OCI-LY7 (cell line): ENCODE data around the gene ERC1.

Source experiments
- EZH2phosphoT487 ChIP-seq: fragments of 200-600 bp; sonication (generic); IDR thresholded peaks from 2 replicates; pipeline ENCODE4 v1.6.1; 2018; ENCODE audit warnings: low read depth, borderline replicate concordance, mild to moderate bottlenecking, mixed run types, antibody characterized with exemption, low read length, moderate library complexity, mixed read lengths
- TF ChIP-seq, protein P1 (sequence below): fragments of 200-600 bp; sonication (generic); conservative IDR thresholded peaks from 2 replicates; pipeline ENCODE4 v1.5.1; 2014; ENCODE audit warnings: mild to moderate bottlenecking, antibody characterized with exemption, low read length, moderate library complexity, mixed read lengths

GRCh38 chr12:1297639-1298175 lies 306.7 kb downstream of the ERC1 start:
- TF ChIP-seq, protein P1, sequence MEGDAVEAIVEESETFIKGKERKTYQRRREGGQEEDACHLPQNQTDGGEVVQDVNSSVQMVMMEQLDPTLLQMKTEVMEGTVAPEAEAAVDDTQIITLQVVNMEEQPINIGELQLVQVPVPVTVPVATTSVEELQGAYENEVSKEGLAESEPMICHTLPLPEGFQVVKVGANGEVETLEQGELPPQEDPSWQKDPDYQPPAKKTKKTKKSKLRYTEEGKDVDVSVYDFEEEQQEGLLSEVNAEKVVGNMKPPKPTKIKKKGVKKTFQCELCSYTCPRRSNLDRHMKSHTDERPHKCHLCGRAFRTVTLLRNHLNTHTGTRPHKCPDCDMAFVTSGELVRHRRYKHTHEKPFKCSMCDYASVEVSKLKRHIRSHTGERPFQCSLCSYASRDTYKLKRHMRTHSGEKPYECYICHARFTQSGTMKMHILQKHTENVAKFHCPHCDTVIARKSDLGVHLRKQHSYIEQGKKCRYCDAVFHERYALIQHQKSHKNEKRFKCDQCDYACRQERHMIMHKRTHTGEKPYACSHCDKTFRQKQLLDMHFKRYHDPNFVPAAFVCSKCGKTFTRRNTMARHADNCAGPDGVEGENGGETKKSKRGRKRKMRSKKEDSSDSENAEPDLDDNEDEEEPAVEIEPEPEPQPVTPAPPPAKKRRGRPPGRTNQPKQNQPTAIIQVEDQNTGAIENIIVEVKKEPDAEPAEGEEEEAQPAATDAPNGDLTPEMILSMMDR: no peak
- TF ChIP-seq EZH2phosphoT487: no peak
